ENCODE measurements around the gene OR5H6. TPM values are rescaled to one million over a fixed set of nuclear protein-coding genes. Genes with fewer than 3 reads are reported as not detected.
"Not testable (repeated sequence)": the region's sequence is repeated elsewhere in the genome, so short reads cannot be mapped to it uniquely, and the experiment has no call there.

The OR5H6 gene
- total RNA-seq, 3 donors from 2014 or later, result not detected

DNA sequence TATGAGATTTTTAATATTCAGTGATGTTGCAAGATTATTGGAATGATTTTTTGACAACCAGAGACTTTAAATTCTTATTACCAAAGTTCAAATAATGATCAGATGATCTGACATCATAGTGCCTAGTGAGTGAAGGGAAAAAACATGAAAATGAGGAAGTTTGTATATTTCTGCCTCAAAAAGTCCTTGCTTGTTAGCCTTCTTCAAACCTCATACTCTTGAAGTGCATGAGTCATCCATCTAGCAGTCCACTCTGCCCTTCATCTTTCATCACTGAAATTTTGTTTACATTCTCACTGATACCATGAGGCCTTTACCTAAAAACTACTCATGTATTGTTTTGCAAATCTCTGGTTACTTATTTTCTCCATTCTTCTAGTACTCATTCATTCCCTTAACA, 23.9 kb upstream of the OR5H6 start:
- H3K4me1 ChIP-seq (ENCODE audit: low read depth), result no peaks in the 10 kb centered on the region
- intact Hi-C loops (cut with DNase I, micrococcal nuclease), result no loop called here
- DNase-seq (no peak), ATAC-seq (no peak)
- H3K36me3 ChIP-seq (ENCODE audit: low read depth), result no peaks in the 10 kb centered on the region
- no peaks in the 10 kb centered on the region for H3K9me3 ChIP-seq
- no peak overlapping the region for H3K4me3 ChIP-seq
- TF ChIP-seq, protein P1, sequence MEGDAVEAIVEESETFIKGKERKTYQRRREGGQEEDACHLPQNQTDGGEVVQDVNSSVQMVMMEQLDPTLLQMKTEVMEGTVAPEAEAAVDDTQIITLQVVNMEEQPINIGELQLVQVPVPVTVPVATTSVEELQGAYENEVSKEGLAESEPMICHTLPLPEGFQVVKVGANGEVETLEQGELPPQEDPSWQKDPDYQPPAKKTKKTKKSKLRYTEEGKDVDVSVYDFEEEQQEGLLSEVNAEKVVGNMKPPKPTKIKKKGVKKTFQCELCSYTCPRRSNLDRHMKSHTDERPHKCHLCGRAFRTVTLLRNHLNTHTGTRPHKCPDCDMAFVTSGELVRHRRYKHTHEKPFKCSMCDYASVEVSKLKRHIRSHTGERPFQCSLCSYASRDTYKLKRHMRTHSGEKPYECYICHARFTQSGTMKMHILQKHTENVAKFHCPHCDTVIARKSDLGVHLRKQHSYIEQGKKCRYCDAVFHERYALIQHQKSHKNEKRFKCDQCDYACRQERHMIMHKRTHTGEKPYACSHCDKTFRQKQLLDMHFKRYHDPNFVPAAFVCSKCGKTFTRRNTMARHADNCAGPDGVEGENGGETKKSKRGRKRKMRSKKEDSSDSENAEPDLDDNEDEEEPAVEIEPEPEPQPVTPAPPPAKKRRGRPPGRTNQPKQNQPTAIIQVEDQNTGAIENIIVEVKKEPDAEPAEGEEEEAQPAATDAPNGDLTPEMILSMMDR (IDR thresholded peaks at IDR 0.05), result no peak

DNA sequence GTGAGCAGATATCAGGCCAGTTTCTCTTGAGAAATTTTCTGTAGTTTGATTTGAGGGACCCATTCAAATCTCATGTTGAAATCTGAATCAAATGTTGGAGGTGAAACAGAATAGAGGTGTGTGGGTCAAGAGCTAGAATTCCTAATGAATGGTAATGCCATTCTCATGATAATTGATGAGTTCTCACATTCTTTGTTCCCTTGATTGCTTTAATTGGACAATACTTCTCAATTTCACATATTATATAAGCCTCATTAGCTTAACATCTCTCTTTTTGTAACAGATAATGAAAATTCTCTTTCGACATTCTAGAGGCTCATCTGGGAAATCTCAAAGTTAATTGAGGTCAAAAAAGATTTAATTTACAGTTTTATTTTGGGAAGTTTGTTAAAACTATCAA, 21.9 kb upstream of the OR5H6 start:
- intact Hi-C loops (cut with DNase I, micrococcal nuclease), result no loop called here
- Histone ChIP-seq H3K4me1 (ENCODE audit: low read depth) (no peaks in the 10 kb centered on the region), H3K36me3 (ENCODE audit: low read depth) (no peaks in the 10 kb centered on the region), H3K4me3 (no peak overlapping the region), H3K9me3 (no peaks in the 10 kb centered on the region)
- TF ChIP-seq, protein P1 (IDR thresholded peaks at IDR 0.05), result no peak
- no peak for ATAC-seq
- DNase-seq, result no peak

GRCh38 chr3:98243843-98244242, 20.2 kb upstream of the OR5H6 start:
- H3K36me3 ChIP-seq (ENCODE audit: low read depth), result no peaks in the 10 kb centered on the region
- DNase-seq (no peak), ATAC-seq (no peak)
- TF ChIP-seq, protein P1 (IDR thresholded peaks at IDR 0.05), result no peak
- intact Hi-C loops (cut with DNase I, micrococcal nuclease), result no loop called here
- H3K9me3 ChIP-seq, result no peaks in the 10 kb centered on the region
- H3K4me3 ChIP-seq, result no peak overlapping the region
- H3K4me1 ChIP-seq (ENCODE audit: low read depth), result no peaks in the 10 kb centered on the region

GRCh38 chr3:98246142-98246541, 17.9 kb upstream of the OR5H6 start:
- Histone ChIP-seq H3K4me1 (ENCODE audit: low read depth) (no peaks in the 10 kb centered on the region), H3K9me3 (no peaks in the 10 kb centered on the region), H3K4me3 (no peak overlapping the region), H3K36me3 (ENCODE audit: low read depth) (no peaks in the 10 kb centered on the region)
- DNase-seq (no peak), ATAC-seq (no peak)
- intact Hi-C loops (cut with DNase I, micrococcal nuclease), result no loop called here
- TF ChIP-seq, protein P1 (IDR thresholded peaks at IDR 0.05), result no peak

DNA sequence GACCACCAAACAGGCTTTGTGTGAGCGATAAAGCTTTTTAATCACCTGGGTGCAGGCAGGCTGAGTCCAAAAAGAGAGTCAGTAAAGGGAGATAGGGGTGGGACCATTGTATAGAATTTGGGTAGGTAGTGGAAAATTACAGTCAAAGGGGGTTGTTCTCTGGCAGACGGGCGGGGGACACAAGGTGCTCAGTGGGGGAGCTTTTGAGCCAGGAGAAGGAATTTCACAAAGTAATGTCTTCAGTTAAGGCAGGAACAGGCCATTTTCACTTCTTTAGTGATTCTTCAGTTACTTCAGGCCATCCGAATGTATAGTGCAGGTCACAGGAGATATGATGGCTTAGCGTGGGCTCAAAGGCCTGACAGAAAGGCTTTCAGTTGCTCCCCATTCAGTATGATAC, 8.0 kb upstream of the OR5H6 start:
- H3K4me1 ChIP-seq (ENCODE audit: low read depth); ATAC-seq; H3K4me3 ChIP-seq; H3K9me3 ChIP-seq; intact Hi-C loops (cut with DNase I, micrococcal nuclease); H3K36me3 ChIP-seq (ENCODE audit: low read depth); DNase-seq: not testable (repeated sequence)

DNA sequence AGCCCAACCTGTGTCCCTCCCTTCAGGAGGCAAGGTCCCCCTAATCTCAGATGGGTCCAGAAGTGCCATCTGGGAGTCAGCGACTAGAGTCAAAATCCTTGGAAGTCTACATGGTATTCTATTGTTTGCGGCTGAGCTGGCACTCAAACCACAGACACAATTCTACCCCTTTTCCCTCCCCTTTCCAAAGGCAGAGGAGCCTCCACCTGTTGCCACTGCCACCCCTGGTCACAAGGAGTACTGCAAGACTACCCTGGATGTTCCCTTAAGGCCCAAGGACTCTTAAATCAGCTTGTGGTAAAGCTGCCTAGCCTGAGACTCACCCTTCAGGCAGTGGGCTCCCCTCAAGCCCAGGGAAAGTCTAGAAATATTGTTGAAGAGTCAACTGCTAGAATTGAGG, 4.3 kb upstream of the OR5H6 start:
- Histone ChIP-seq H3K4me3 (no peak overlapping the region), H3K4me1 (ENCODE audit: low read depth) (no peaks in the 10 kb centered on the region), H3K9me3 (peaks cover 4% of the 10 kb centered on the region), H3K36me3 (ENCODE audit: low read depth) (no peaks in the 10 kb centered on the region)
- TF ChIP-seq, protein P1 (IDR thresholded peaks at IDR 0.05), result no peak
- ATAC-seq (no peak), DNase-seq (no peak)
- intact Hi-C loops (cut with DNase I, micrococcal nuclease), result no loop called here

All from mucosa of descending colon (tissue), 3 donors.